Measurements from ENCODE around the gene CDH26. TPM values are rescaled to one million over a fixed set of nuclear protein-coding genes. Genes with fewer than 3 reads are reported as not detected.

Gene CDH26
- total and polyA plus RNA-seq, 2 of the 13 experiments (the other 11 are each of a cell fraction or from before 2014, with no cell fraction given) = 0.40 to 1.1 TPM

DNA sequence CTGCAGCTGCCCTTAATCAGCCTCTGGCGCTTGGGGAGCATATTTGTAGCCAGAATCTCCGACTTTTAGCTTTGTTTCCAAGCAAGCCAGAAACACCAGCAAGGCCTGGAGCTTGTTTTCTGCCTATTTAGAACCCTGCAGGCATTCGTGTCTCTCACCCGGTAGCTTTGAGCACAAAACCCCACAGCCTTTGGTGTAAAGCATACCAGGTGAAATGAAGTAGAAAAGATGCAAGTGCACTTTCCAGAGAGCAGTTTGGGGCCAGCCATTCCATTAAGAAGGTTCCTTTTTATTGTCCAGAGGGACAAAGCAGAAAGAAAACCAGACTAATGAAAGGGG is 17.3 kb upstream of the CDH26 start (continued):
- TF ChIP-seq, protein P1, sequence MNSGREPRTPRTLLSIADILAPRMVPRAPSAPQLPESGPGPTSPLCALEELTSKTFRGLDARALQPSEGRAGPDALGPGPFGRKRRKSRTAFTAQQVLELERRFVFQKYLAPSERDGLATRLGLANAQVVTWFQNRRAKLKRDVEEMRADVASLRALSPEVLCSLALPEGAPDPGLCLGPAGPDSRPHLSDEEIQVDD (CRISPR knock-in tag; IDR thresholded peaks at IDR 0.05; ENCODE audit: borderline replicate concordance) = no peak
- TF ChIP-seq, protein P2, sequence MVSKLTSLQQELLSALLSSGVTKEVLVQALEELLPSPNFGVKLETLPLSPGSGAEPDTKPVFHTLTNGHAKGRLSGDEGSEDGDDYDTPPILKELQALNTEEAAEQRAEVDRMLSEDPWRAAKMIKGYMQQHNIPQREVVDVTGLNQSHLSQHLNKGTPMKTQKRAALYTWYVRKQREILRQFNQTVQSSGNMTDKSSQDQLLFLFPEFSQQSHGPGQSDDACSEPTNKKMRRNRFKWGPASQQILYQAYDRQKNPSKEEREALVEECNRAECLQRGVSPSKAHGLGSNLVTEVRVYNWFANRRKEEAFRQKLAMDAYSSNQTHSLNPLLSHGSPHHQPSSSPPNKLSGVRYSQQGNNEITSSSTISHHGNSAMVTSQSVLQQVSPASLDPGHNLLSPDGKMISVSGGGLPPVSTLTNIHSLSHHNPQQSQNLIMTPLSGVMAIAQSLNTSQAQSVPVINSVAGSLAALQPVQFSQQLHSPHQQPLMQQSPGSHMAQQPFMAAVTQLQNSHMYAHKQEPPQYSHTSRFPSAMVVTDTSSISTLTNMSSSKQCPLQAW (CRISPR knock-in tag; IDR thresholded peaks at IDR 0.05) = no peak
- TF ChIP-seq TBX3 (IDR thresholded peaks at IDR 0.05; ENCODE audit: borderline replicate concordance) = no peak
- TF ChIP-seq MEF2D (CRISPR knock-in tag; IDR thresholded peaks at IDR 0.05) = no peak
- TF ChIP-seq ELF4 (CRISPR knock-in tag; IDR thresholded peaks at IDR 0.05; ENCODE audit: borderline replicate concordance) = no peak
- TF ChIP-seq RFXAP (CRISPR knock-in tag; IDR thresholded peaks at IDR 0.05; ENCODE audit: borderline replicate concordance) = no peak
- no peak for TF ChIP-seq TCF7L2 (IDR thresholded peaks at IDR 0.05; ENCODE audit: low read depth, low read length)
- TF ChIP-seq RAD21 (CRISPR knock-in tag; IDR thresholded peaks at IDR 0.05) = no peak
- TF ChIP-seq ZFP37 (CRISPR knock-in tag; IDR thresholded peaks at IDR 0.05; ENCODE audit: borderline replicate concordance) = no peak
- TF ChIP-seq, protein P3, sequence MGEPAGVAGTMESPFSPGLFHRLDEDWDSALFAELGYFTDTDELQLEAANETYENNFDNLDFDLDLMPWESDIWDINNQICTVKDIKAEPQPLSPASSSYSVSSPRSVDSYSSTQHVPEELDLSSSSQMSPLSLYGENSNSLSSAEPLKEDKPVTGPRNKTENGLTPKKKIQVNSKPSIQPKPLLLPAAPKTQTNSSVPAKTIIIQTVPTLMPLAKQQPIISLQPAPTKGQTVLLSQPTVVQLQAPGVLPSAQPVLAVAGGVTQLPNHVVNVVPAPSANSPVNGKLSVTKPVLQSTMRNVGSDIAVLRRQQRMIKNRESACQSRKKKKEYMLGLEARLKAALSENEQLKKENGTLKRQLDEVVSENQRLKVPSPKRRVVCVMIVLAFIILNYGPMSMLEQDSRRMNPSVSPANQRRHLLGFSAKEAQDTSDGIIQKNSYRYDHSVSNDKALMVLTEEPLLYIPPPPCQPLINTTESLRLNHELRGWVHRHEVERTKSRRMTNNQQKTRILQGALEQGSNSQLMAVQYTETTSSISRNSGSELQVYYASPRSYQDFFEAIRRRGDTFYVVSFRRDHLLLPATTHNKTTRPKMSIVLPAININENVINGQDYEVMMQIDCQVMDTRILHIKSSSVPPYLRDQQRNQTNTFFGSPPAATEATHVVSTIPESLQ (CRISPR knock-in tag; conservative IDR thresholded peaks at IDR 0.05) = no peak
- TF ChIP-seq, protein P4, sequence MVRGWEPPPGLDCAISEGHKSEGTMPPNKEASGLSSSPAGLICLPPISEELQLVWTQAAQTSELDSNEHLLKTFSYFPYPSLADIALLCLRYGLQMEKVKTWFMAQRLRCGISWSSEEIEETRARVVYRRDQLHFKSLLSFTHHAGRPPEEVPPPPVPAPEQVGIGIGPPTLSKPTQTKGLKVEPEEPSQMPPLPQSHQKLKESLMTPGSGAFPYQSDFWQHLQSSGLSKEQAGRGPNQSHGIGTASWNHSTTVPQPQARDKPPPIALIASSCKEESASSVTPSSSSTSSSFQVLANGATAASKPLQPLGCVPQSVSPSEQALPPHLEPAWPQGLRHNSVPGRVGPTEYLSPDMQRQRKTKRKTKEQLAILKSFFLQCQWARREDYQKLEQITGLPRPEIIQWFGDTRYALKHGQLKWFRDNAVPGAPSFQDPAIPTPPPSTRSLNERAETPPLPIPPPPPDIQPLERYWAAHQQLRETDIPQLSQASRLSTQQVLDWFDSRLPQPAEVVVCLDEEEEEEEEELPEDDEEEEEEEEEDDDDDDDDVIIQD (CRISPR knock-in tag; IDR thresholded peaks at IDR 0.05; ENCODE audit: low read depth) = no peak; the same call in 1 of the 2 replicates
- TF ChIP-seq ZNF33A (CRISPR knock-in tag; IDR thresholded peaks at IDR 0.05; ENCODE audit: borderline replicate concordance) = no peak
- TF ChIP-seq NFE2 (CRISPR knock-in tag; IDR thresholded peaks at IDR 0.05) = no peak
- TF ChIP-seq ASH2L (IDR thresholded peaks at IDR 0.05; ENCODE audit: insufficient read length, low read depth, low read length) = no peak
- TF ChIP-seq RXRB (CRISPR knock-in tag; IDR thresholded peaks at IDR 0.05; ENCODE audit: borderline replicate concordance) = no peak
- no peak for TF ChIP-seq HDAC2 (CRISPR knock-in tag; IDR thresholded peaks at IDR 0.05)
- no peak for TF ChIP-seq ZNF510 (CRISPR knock-in tag; IDR thresholded peaks at IDR 0.05; ENCODE audit: low read depth)
- TF ChIP-seq HOXA7 (CRISPR knock-in tag; IDR thresholded peaks at IDR 0.05) = no peak
- no peak for TF ChIP-seq JDP2 (CRISPR knock-in tag; IDR thresholded peaks at IDR 0.05; ENCODE audit: borderline replicate concordance)
- TF ChIP-seq TCF12 (IDR thresholded peaks at IDR 0.05) = no peak
- no peak for TF ChIP-seq TCF12 (CRISPR knock-in tag; IDR thresholded peaks at IDR 0.05)
- TF ChIP-seq, protein P5, sequence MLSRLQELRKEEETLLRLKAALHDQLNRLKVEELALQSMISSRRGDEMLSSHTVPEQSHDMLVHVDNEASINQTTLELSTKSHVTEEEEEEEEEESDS (CRISPR knock-in tag; IDR thresholded peaks at IDR 0.05; ENCODE audit: borderline replicate concordance) = 0 out of 2 replicates have a peak, but pooled peaks have one; percentile 72
- TF ChIP-seq, protein P6, sequence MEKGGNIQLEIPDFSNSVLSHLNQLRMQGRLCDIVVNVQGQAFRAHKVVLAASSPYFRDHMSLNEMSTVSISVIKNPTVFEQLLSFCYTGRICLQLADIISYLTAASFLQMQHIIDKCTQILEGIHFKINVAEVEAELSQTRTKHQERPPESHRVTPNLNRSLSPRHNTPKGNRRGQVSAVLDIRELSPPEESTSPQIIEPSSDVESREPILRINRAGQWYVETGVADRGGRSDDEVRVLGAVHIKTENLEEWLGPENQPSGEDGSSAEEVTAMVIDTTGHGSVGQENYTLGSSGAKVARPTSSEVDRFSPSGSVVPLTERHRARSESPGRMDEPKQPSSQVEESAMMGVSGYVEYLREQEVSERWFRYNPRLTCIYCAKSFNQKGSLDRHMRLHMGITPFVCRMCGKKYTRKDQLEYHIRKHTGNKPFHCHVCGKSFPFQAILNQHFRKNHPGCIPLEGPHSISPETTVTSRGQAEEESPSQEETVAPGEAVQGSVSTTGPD (CRISPR knock-in tag; IDR thresholded peaks at IDR 0.05) = 0 out of 2 replicates have a peak, but pooled peaks have one; percentile 30

All from HepG2 (cell line).